H1 (cell line): ENCODE data around the gene FAAP100. TPM values are rescaled to one million over a fixed set of nuclear protein-coding genes. Genes with fewer than 3 reads are reported as not detected.
A peak's percentile ranks its signal among the peaks of the same experiment; 100 is the strongest.

Experiments used
- CTCF ChIA-PET: fragments of 300-600 bp; sonication (Branson Sonifier 250); formaldehyde crosslinking; loops from one replicate; lab custom pipeline; 2021; ENCODE audit not compliant: partially characterized antibody; lab: Charles Lee
- POLR2A ChIA-PET: fragments of 300-600 bp; sonication (Branson Sonifier 250); formaldehyde crosslinking; loops from one replicate; lab custom pipeline; 2021; ENCODE audit warnings: inconsistent platforms; ENCODE audit not compliant: partially characterized antibody; lab: Charles Lee
- DNase-seq, 2 experiments: peaks; one replicate each; pipeline versions ENCODE4 v3.0.0 to v3.0.0-alpha.2; 2010 to 2022; ENCODE audit warnings: low spot score in 2 of 2, low read depth in 1 of 2, mixed read lengths in 1 of 2
- FAIRE-seq: peaks from 2 replicates; lab custom pipeline; 2011; peaks lifted over from hg19 to GRCh38; lab: Jason Lieb, UNC
- H2AFZ ChIP-seq: 2 replicates; pipeline ENCODE4 v1.8.1; 2012; ENCODE audit warnings: low read length, inconsistent platforms
- H2AK5ac ChIP-seq: 2 replicates; pipeline ENCODE4 v1.6.1; 2013; ENCODE audit warnings: low read depth, low read length
- H2BK120ac ChIP-seq: replicated peaks from 2 replicates; pipeline ENCODE3; 2013; ENCODE audit warnings: low read depth, low read length, inconsistent platforms
- H2BK12ac ChIP-seq: 2 replicates; pipeline ENCODE4 v1.6.1; 2013; ENCODE audit warnings: low read depth, low read length
- H2BK15ac ChIP-seq: 2 replicates; pipeline ENCODE4 v1.6.1; 2013; ENCODE audit warnings: low read length
- H2BK20ac ChIP-seq: 2 replicates; pipeline ENCODE4 v1.6.1; 2013; ENCODE audit warnings: low read length
- H2BK5ac ChIP-seq: 2 replicates; pipeline ENCODE4 v1.6.1; 2013; ENCODE audit warnings: low read depth, low read length
- H3K14ac ChIP-seq: 2 replicates; pipeline ENCODE4 v1.6.1; 2013; ENCODE audit warnings: inconsistent platforms; ENCODE audit not compliant: insufficient read length
- H3K18ac ChIP-seq: 2 replicates; pipeline ENCODE4 v1.6.1; 2013; ENCODE audit warnings: low read length; ENCODE audit errors: extremely low read depth
- H3K23ac ChIP-seq: 2 replicates; pipeline ENCODE4 v1.6.1; 2013; ENCODE audit warnings: inconsistent platforms; ENCODE audit not compliant: insufficient read length
- H3K23me2 ChIP-seq: 2 replicates; pipeline ENCODE4 v1.6.1; 2013; ENCODE audit warnings: low read depth, low read length
- H3K27ac ChIP-seq: 2 replicates; pipeline ENCODE4 v1.6.1; 2011; ENCODE audit warnings: low read depth, low read length, inconsistent platforms
- H3K27me3 ChIP-seq, 4 experiments: replicated peaks in 1 of 4; 1 replicate in 1 of 4; 2 replicates in 3 of 4; pipeline versions ENCODE4 v1.6.1 to v1.8.1; 2011 to 2013; ENCODE audit warnings: low read length in 3 of 4, mild to moderate bottlenecking in 3 of 4, inconsistent platforms in 2 of 4, mixed read lengths in 2 of 4, moderate library complexity in 1 of 4; ENCODE audit not compliant: control insufficient read depth in 3 of 4, insufficient read depth in 3 of 4; ENCODE audit errors: extremely low read depth in 1 of 4
- H3K36me3 ChIP-seq, 4 experiments: 2 replicates each; pipeline versions ENCODE4 v1.6.1 to v1.8.1; 2011 to 2013; ENCODE audit warnings: mild to moderate bottlenecking in 4 of 4, low read length in 3 of 4, moderate library complexity in 2 of 4, control low read depth in 1 of 4, inconsistent platforms in 1 of 4; ENCODE audit not compliant: insufficient read depth in 4 of 4, control insufficient read depth in 2 of 4
- H3K4ac ChIP-seq: replicated peaks from 2 replicates; pipeline ENCODE3; 2013; ENCODE audit warnings: low read length, low read depth, mixed read lengths, inconsistent platforms; ENCODE audit not compliant: insufficient read length
- H3K4me1 ChIP-seq, 4 experiments: replicated peaks in 1 of 4; 1 replicate in 1 of 4; 2 replicates in 3 of 4; pipeline versions ENCODE4 v1.6.1 to v1.8.1; 2011 to 2013; ENCODE audit warnings: low read length in 3 of 4, inconsistent platforms in 2 of 4, mixed read lengths in 1 of 4; ENCODE audit not compliant: insufficient read depth in 4 of 4, control insufficient read depth in 3 of 4
- H3K4me2 ChIP-seq, 2 experiments: 2 replicates each; pipeline versions ENCODE4 v1.6.1 to v1.8.1; 2011 to 2013; ENCODE audit warnings: low read depth in 2 of 2, low read length in 2 of 2, control low read depth in 1 of 2, inconsistent platforms in 1 of 2, mild to moderate bottlenecking in 1 of 2; ENCODE audit not compliant: insufficient read depth in 1 of 2
- H3K4me3 ChIP-seq, 4 experiments: fragments of 200-600, 300-600 bp in 1 of 4; sonication (generic), shearing (Covaris generic), sonication (Bioruptor Twin) in 1 of 4; 2 replicates each; pipeline versions ENCODE4 v1.5.1 to v1.8.1; 2011 to 2016; ENCODE audit warnings: low read length in 4 of 4, low read depth in 3 of 4, control low read depth in 2 of 4, inconsistent platforms in 2 of 4, mild to moderate bottlenecking in 2 of 4, mixed read lengths in 1 of 4, moderate library complexity in 1 of 4; ENCODE audit not compliant: insufficient read depth in 2 of 4; ENCODE audit errors: extremely low read depth in 1 of 4
- H3K56ac ChIP-seq: replicated peaks from 2 replicates; pipeline ENCODE3; 2013; ENCODE audit warnings: low read depth, mild to moderate bottlenecking, mixed read lengths, low read length, inconsistent platforms; ENCODE audit not compliant: insufficient read length
- H3K79me1 ChIP-seq: 2 replicates; pipeline ENCODE4 v1.6.1; 2013; ENCODE audit warnings: low read depth, low read length, control low read depth
- H3K79me2 ChIP-seq, 2 experiments: 2 replicates each; pipeline versions ENCODE4 v1.6.1 to v1.8.1; 2012 to 2013; ENCODE audit warnings: low read length in 2 of 2, mild to moderate bottlenecking in 2 of 2, inconsistent platforms in 1 of 2; ENCODE audit not compliant: insufficient read depth in 2 of 2, control insufficient read depth in 1 of 2
- H3K9ac ChIP-seq, 4 experiments: replicated peaks in 1 of 4; 1 replicate in 1 of 4; 2 replicates in 3 of 4; pipeline versions ENCODE4 v1.6.1 to v1.8.1; 2011 to 2013; ENCODE audit warnings: low read depth in 3 of 4, low read length in 3 of 4, control low read depth in 2 of 4, mild to moderate bottlenecking in 2 of 4, moderate library complexity in 2 of 4, inconsistent platforms in 1 of 4; ENCODE audit errors: extremely low read depth in 1 of 4
- H3K9me3 ChIP-seq, 2 experiments: 2 replicates each; pipeline versions ENCODE4 v1.6.1 to v1.8.1; 2012 to 2013; ENCODE audit warnings: mild to moderate bottlenecking in 2 of 2, moderate library complexity in 2 of 2, control low read depth in 1 of 2, inconsistent platforms in 1 of 2, low read depth in 1 of 2, low read length in 1 of 2, mixed read lengths in 1 of 2; ENCODE audit not compliant: insufficient read depth in 2 of 2
- H4K20me1 ChIP-seq, 2 experiments: replicated peaks in 1 of 2; 2 replicates each; pipeline versions ENCODE3 to v1.8.1; 2011 to 2013; ENCODE audit warnings: inconsistent platforms in 2 of 2, low read length in 2 of 2, mild to moderate bottlenecking in 1 of 2; ENCODE audit not compliant: insufficient read depth in 2 of 2, control insufficient read depth in 1 of 2
- H4K5ac ChIP-seq: 2 replicates; pipeline ENCODE4 v1.6.1; 2013; ENCODE audit warnings: low read length, low read depth, mixed read lengths, inconsistent platforms; ENCODE audit not compliant: insufficient read length
- H4K8ac ChIP-seq: 2 replicates; pipeline ENCODE4 v1.8.0; 2013; ENCODE audit warnings: mild to moderate bottlenecking, moderate library complexity, low read length, inconsistent platforms; ENCODE audit not compliant: insufficient read depth; ENCODE audit errors: extremely low read depth
- H4K91ac ChIP-seq: replicated peaks from 2 replicates; pipeline ENCODE3; 2013; ENCODE audit warnings: low read length, mixed read lengths, inconsistent platforms; ENCODE audit not compliant: insufficient read length
- BCL11A ChIP-seq, 2 experiments: IDR thresholded peaks; one replicate each; pipeline ENCODE4 v1.6.1; 2011; ENCODE audit warnings: low read depth in 2 of 2, low read length in 2 of 2, mild to moderate bottlenecking in 2 of 2
- CEBPB ChIP-seq: IDR thresholded peaks from 2 replicates; pipeline ENCODE4 v1.6.1; 2012; ENCODE audit warnings: low read depth, low read length
- EZH2 ChIP-seq: fragments of 200-600 bp; sonication (generic); IDR thresholded peaks from 2 replicates; pipeline ENCODE4 v1.7.1; 2012; ENCODE audit warnings: low read depth, mild to moderate bottlenecking, moderate library complexity, low read length, inconsistent platforms; ENCODE audit not compliant: severe bottlenecking
- GTF2F1 ChIP-seq: IDR thresholded peaks from 2 replicates; pipeline ENCODE4 v1.6.1; 2012; ENCODE audit warnings: low read depth, low read length, improper control_type of control experiment, borderline replicate concordance
- HDAC2 ChIP-seq, 2 experiments: fragments of 300-600 bp in 1 of 2; sonication (generic) in 1 of 2; IDR thresholded peaks; 2 replicates each; pipeline ENCODE4 v1.6.1; 2011 to 2012; ENCODE audit warnings: low read depth in 2 of 2, low read length in 2 of 2, mild to moderate bottlenecking in 2 of 2, moderate library complexity in 2 of 2, borderline replicate concordance in 1 of 2, inconsistent platforms in 1 of 2
- JUND ChIP-seq: IDR thresholded peaks from 2 replicates; pipeline ENCODE4 v1.6.1; 2011; ENCODE audit warnings: mild to moderate bottlenecking, improper control_type of control experiment, low read length
- NANOG ChIP-seq: IDR thresholded peaks from 2 replicates; pipeline ENCODE4 v1.6.1; 2011; ENCODE audit warnings: low read length, low read depth, mild to moderate bottlenecking, inconsistent platforms; ENCODE audit not compliant: insufficient read depth, poor library complexity, severe bottlenecking
- POLR2AphosphoS5 ChIP-seq: IDR thresholded peaks from 2 replicates; pipeline ENCODE4 v1.6.1; 2011; ENCODE audit warnings: low read depth, low read length
- SAP30 ChIP-seq: fragments of 300-600 bp; sonication (generic); IDR thresholded peaks from 2 replicates; pipeline ENCODE4 v1.7.1; 2012; ENCODE audit warnings: low read length, moderate library complexity, mild to moderate bottlenecking, inconsistent platforms; ENCODE audit not compliant: insufficient read depth, insufficient replicate concordance
- SIRT6 ChIP-seq: IDR thresholded peaks from one replicate; pipeline ENCODE4 v1.7.1; 2012; ENCODE audit warnings: low read length, inconsistent platforms
- TAF1 ChIP-seq: IDR thresholded peaks from 2 replicates; pipeline ENCODE4 v1.6.1; 2011; ENCODE audit warnings: mild to moderate bottlenecking, low read depth, low read length
- WGBS, 2 experiments: shearing (Covaris generic) in 1 of 2; methylation state at CpG; one replicate each; pipeline versions ENCODE4 v1.1.6 to v1.1.7; 2013 to 2015; ENCODE audit warnings: low lambda C conversion rate in 2 of 2, mixed read lengths in 2 of 2, inconsistent platforms in 1 of 2, low coverage in 1 of 2, missing lambda C conversion rate in 1 of 2; ENCODE audit not compliant: insufficient replicate concordance in 2 of 2, insufficient coverage in 1 of 2, insufficient read length in 1 of 2; ENCODE audit errors: extremely low coverage in 1 of 2, missing lambda C conversion rate in 1 of 2; 5-methylcytosine and 5-hydroxymethylcytosine counted together
- polyA plus RNA-seq, 7 experiments: library from polyadenylated mRNA; depleted of rRNA in 3 of 7; stranded (reverse) in 5 of 7; unstranded in 2 of 7; fragments of >200 nt in 5 of 7; fragments of 200-250 nt in 2 of 7; gene quantifications; 1 replicate in 5 of 7; 2 replicates in 1 of 7; 4 replicates in 1 of 7; pipeline versions ENCODE4 v1.2.1 to v1.2.3, GENCODE V29; 2011 to 2013; ENCODE audit warnings: missing spikeins in 2 of 7, mixed read lengths in 2 of 7
- total RNA-seq: library from RNA; stranded (reverse); fragmentation: NEBNext Ultra II Directional; extraction: Animal tissue kit (Norgen Biotek cat#: 25700); gene quantifications from 2 replicates; pipeline ENCODE4 v1.2.1, GENCODE V29; 2021
- TF ChIP-seq, protein P1 (sequence below): IDR thresholded peaks from 2 replicates; pipeline ENCODE4 v1.6.1; 2012; ENCODE audit warnings: inconsistent platforms
- TF ChIP-seq, protein P2 (sequence below): IDR thresholded peaks from 2 replicates; pipeline ENCODE4 v1.6.1; 2012; ENCODE audit warnings: inconsistent platforms

FAAP100 gene
- total and polyA plus RNA-seq, 2 of the 8 experiments (the other 6 are each of a cell fraction or from before 2014, with no cell fraction given) = 23.2 to 41.8 TPM

- Histone ChIP-seq H2BK15ac (0 out of 2 replicates have a peak overlapping the region, but pooled peaks have one; percentile 29), H3K4me2 (no peak overlapping the region), H4K8ac (peak overlapping the region; percentile 35; the same call in 1 of the 2 replicates), H3K56ac (no peak overlapping the region), H3K36me3 (no peaks in the 10 kb centered on the region), H3K14ac (no peak overlapping the region), H3K23ac (no peak overlapping the region), H4K20me1 (no peaks in the 10 kb centered on the region), H2BK12ac (no peak overlapping the region), H3K18ac (no peak overlapping the region), H3K9me3 (no peaks in the 10 kb centered on the region), H3K79me2 (no peaks in the 10 kb centered on the region), H2BK20ac (no peak overlapping the region), H3K4ac (no peak overlapping the region), H3K4me1 (peaks cover 0 to 3% (median 2%) of the 10 kb centered on the region in 4 experiments; a peak in 3 of 7 replicates), H3K9ac (no peak overlapping the region), H4K5ac (no peak overlapping the region), H3K27ac (no peak overlapping the region), H3K4me3 (no peak overlapping the region), H2AFZ (no peak overlapping the region; the same call in 1 of the 2 replicates), H3K27me3 (no peaks in the 10 kb centered on the region), H2BK120ac (no peak overlapping the region), H3K79me1 (no peaks in the 10 kb centered on the region), H2BK5ac (peak overlapping the region; percentile 75), H2AK5ac (no peak overlapping the region), H4K91ac (no peak overlapping the region), H3K23me2 (no peaks in the 10 kb centered on the region)
- WGBS, 2 experiments = 79% methylated on average over 7 of the region's 12 CpGs; no CpG with 5 or more reads in 1 of the 2 experiments
- ChIA-PET POLR2A (interaction anchor here (0.8 to 35.8 kb wide), 6 partner anchors 7 to 53 kb away, joined by 3 to 1004 read pairs (median 3); partner anchors contain the start of genes ACTG1, FAAP100 and FSCN2), CTCF (interaction anchor here (0.7 to 3.0 kb wide), 4 partner anchors 10 to 59 kb away, joined by 3 to 18 read pairs (median 4); no protein-coding TSS in a partner anchor)
- FAIRE-seq = no peak
- DNase-seq = no peak
- TF ChIP-seq, protein P1, sequence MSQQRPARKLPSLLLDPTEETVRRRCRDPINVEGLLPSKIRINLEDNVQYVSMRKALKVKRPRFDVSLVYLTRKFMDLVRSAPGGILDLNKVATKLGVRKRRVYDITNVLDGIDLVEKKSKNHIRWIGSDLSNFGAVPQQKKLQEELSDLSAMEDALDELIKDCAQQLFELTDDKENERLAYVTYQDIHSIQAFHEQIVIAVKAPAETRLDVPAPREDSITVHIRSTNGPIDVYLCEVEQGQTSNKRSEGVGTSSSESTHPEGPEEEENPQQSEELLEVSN = no peak
- TF ChIP-seq HDAC2 (IDR thresholded peaks at IDR 0.05; ENCODE audit: borderline replicate concordance in 1 of 2, low read depth in 2 of 2, low read length in 2 of 2) (no peak), TAF1 (no peak), SAP30 (no peak), GTF2F1 (no peak), CEBPB (no peak), SIRT6 (no peak), NANOG (no peak), BCL11A (IDR thresholded peaks at IDR 0.05; ENCODE audit: low read depth in 2 of 2, low read length in 2 of 2) (no peak), EZH2 (no peak), POLR2AphosphoS5 (no peak), JUND (no peak)
- TF ChIP-seq, protein P2, sequence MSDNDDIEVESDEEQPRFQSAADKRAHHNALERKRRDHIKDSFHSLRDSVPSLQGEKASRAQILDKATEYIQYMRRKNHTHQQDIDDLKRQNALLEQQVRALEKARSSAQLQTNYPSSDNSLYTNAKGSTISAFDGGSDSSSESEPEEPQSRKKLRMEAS = no peak
Observed at GRCh38 chr17:81499601-81499970, 52.6 kb downstream of the FAAP100 start.
